MCF 10A (cell line): ENCODE measurements around the gene BCL2L1. TPM values are rescaled to one million over a fixed set of nuclear protein-coding genes. Genes with fewer than 3 reads are reported as not detected.

Experiments used
- BruUV-seq: library from RNA; stranded (reverse); fragments of 400-500 nt; replicated peaks from 2 replicates; lab custom pipeline; 2021; lab: Mats Ljungman, UMichigan
- CTCF ChIA-PET: fragments of 300-600 bp; sonication (Branson Sonifier 250); formaldehyde crosslinking; extraction: SDS; loops from one replicate; lab custom pipeline; 2021; ENCODE audit warnings: antibody characterized with exemption, inconsistent platforms; lab: Yijun Ruan, JAX
- POLR2A ChIA-PET: fragments of 300-600, 350-650 bp; sonication (Branson Sonifier 250); formaldehyde crosslinking; extraction: SDS; loops from one replicate; lab custom pipeline; 2020; ENCODE audit warnings: antibody characterized with exemption, inconsistent platforms; lab: Yijun Ruan, JAX
- DNase-seq: peaks from one replicate; pipeline ENCODE4 v3.0.0-alpha.2; 2018; ENCODE audit not compliant: unreplicated experiment
- H3K27ac Mint-ChIP-seq: one replicate; pipeline ENCODE4 v1.8.0; 2022; ENCODE audit warnings: mild to moderate bottlenecking, low read depth, mixed read lengths; ENCODE audit not compliant: unreplicated experiment
- H3K27me3 Mint-ChIP-seq: one replicate; pipeline ENCODE4 v1.8.0; 2022; ENCODE audit warnings: mixed read lengths; ENCODE audit not compliant: insufficient read depth, unreplicated experiment
- H3K36me3 Mint-ChIP-seq: one replicate; pipeline ENCODE4 v1.8.0; 2022; ENCODE audit warnings: mild to moderate bottlenecking, moderate library complexity, mixed read lengths; ENCODE audit not compliant: insufficient read depth, unreplicated experiment
- H3K4me1 Mint-ChIP-seq: one replicate; pipeline ENCODE4 v1.8.0; 2022; ENCODE audit warnings: mixed read lengths; ENCODE audit not compliant: insufficient read depth, unreplicated experiment
- H3K4me3 Mint-ChIP-seq: one replicate; pipeline ENCODE4 v1.8.0; 2022; ENCODE audit warnings: mild to moderate bottlenecking, moderate library complexity, mixed read lengths; ENCODE audit not compliant: unreplicated experiment
- H3K9me3 Mint-ChIP-seq: one replicate; pipeline ENCODE4 v1.8.0; 2022; ENCODE audit warnings: mixed read lengths; ENCODE audit not compliant: unreplicated experiment
- CTCF ChIP-seq: fragments of 200-600 bp; IDR thresholded peaks from one replicate; pipeline ENCODE4 v1.8.0; 2022; ENCODE audit warnings: antibody characterized with exemption, mild to moderate bottlenecking; ENCODE audit not compliant: unreplicated experiment
- intact Hi-C: fragments of 100-400 bp; cut with micrococcal nuclease; formaldehyde crosslinking; loops from 2 replicates; pipeline ENCODE4 v1.14.1; 2022
- total RNA-seq: library from RNA; stranded (reverse); gene quantifications from 2 replicates; pipeline ENCODE4 v1.2.3, GENCODE V29; 2022

Gene BCL2L1
- total RNA-seq, 1 experiment from 2014 or later: 156 TPM

GRCh38 chr20:31664696-31665354 lies 57.8 kb downstream of the BCL2L1 start:
- TF ChIP-seq CTCF: no peak
- Mint-ChIP-seq H3K27ac (peak overlapping the region; percentile 62), H3K4me3 (no peak overlapping the region), H3K27me3 (no peaks in the 10 kb centered on the region), H3K4me1 (peaks cover 26% of the 10 kb centered on the region), H3K9me3 (no peaks in the 10 kb centered on the region), H3K36me3 (peaks cover 73% of the 10 kb centered on the region)
- ChIA-PET POLR2A (interaction anchor here (0.6 to 10.2 kb wide), 9 partner anchors 9 to 86 kb away, joined by 3 to 259 read pairs (median 4); partner anchors contain the start of gene BCL2L1), CTCF (interaction anchor here (0.6 to 10.4 kb wide), 19 partner anchors 10 to 1974 kb away, joined by 3 to 626 read pairs (median 3); partner anchors contain the start of gene BCL2L1)
- intact Hi-C loops: no loop called here
- no peak for DNase-seq
- BruUV-seq: no TSS peak

DNA sequence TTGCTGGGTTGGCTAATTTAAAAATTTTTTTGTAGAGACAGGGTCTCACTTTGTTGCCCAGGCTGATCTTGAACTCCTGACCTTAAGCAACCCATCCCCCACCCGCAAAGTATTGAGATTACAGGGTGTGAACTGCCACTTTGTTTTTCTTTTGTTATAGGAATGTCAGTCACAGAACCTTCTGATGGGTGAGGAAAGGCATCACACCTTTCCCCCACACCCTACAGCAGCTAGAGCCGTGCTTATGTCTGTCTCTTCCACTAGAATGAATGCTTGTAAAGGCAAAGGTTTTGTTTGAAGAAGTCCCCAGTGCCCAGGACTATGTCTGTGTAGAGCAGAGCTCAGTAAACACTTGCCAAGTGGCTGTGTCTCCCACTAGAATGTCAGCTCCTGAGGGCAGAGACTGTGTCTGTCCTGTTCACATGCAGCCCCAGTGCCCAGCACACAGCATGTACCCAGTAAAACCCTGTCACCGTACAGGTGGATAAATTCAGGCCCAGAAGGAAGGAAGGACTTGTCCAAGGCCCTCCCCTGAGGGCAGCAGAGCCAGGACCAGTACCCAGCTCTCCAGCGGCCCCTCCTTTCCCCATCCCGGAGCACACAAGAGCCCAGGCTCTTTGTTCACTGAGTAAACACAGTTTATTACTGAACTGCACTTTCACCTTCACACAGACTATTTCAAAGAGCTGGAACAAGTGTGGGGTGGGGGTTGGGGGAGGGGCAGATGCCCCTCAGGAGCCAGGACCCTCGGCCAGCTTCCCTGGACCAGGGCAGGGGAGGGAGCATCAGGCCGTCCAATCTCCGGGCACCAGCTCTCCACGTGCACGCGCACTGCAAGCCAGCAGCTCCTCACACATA lies 58.6 kb downstream of the BCL2L1 start:
- peaks cover 26% of the 10 kb centered on the region for H3K4me1 Mint-ChIP-seq
- CTCF ChIA-PET: interaction anchor here (0.6 to 10.4 kb wide), 17 partner anchors 9 to 1096 kb away, joined by 3 to 626 read pairs (median 4); partner anchors contain the start of gene BCL2L1
- DNase-seq: no peak

DNA sequence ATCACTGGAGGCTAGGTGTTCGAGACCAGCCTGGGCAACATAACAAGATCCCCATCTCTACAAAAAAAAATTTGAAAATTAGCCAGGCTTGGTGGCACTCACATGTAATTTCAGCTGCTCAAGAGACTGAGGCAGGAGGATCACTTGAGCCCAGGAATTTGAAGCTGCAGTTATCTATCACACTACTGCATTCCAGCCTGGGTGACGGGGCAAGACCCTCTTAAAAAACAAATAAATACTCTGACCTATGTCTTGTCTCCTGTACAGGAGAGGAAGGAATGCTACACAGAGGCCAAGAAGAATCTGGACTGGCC lies 59.2 kb downstream of the BCL2L1 start:
- Mint-ChIP-seq H3K27ac (no peak overlapping the region), H3K4me3 (no peak overlapping the region), H3K9me3 (no peaks in the 10 kb centered on the region), H3K36me3 (peaks cover 64% of the 10 kb centered on the region), H3K27me3 (no peaks in the 10 kb centered on the region), H3K4me1 (peaks cover 26% of the 10 kb centered on the region)
- CTCF ChIA-PET: interaction anchor here (1.0 to 10.4 kb wide), 11 partner anchors 9 to 189 kb away, joined by 3 to 626 read pairs (median 8); partner anchors contain the start of gene BCL2L1
- no TSS peak for BruUV-seq
- intact Hi-C loops: no loop called here
- POLR2A ChIA-PET: interaction anchor here (1.0 to 10.2 kb wide), 5 partner anchors 19 to 56 kb away, joined by 3 to 259 read pairs (median 5); partner anchors contain the start of gene BCL2L1
- DNase-seq: no peak
- TF ChIP-seq CTCF: no peak

More for the DNA sequence above, 58.6 kb downstream of the BCL2L1 start:
- Mint-ChIP-seq H3K36me3 (peaks cover 65% of the 10 kb centered on the region), H3K9me3 (no peaks in the 10 kb centered on the region), H3K27me3 (no peaks in the 10 kb centered on the region), H3K27ac (no peak overlapping the region), H3K4me3 (no peak overlapping the region)
- POLR2A ChIA-PET: interaction anchor here (0.6 to 10.2 kb wide), 10 partner anchors 10 to 87 kb away, joined by 3 to 259 read pairs (median 4); partner anchors contain the start of gene BCL2L1
- no peak for TF ChIP-seq CTCF
- BruUV-seq: no TSS peak
- intact Hi-C loops: no loop called here
